Measurements from ENCODE around the gene DAB2IP.
A peak's percentile ranks its signal among the peaks of the same experiment; 100 is the strongest.

DAB2IP gene

DNA sequence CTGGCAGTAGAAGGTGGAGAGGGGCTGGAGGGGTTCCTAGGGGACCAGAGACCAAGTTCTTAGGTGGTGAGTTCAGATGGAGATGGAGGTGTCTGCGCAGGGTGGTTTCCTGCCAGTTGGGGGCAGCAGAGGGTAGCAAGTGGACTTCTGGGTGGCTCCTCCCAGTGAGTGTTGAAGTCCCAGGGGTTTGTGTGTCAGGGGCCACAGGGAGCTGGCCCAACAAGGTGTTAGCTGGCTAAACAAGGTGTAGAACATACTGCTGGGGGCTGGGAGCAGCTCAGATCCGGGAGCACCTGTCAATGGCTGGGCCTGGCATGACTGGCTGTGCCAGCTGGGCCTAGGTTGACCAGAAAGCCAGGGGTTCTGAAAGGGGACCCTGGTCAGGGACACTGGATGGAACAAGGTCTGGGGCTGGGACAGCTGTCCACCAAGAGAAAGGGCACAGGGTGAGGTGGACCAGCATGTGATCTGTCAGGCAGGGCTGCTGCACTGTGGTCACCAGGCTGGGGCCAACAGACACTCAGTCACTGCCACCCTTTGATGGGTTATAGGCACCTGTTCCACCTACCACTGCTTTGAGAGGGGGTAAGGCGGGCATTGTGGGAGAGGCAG lies 35.6 kb downstream of the DAB2IP start:
- peak; percentile 69 for DNase-seq

- peak; percentile 25 for DNase-seq
Measured at GRCh38 chr9:121688146-121688680, 36.8 kb downstream of the DAB2IP start.

GRCh38 chr9:121688681-121689080 lies 37.2 kb downstream of the DAB2IP start:
- DNase-seq, result peak; percentile 17

DNA sequence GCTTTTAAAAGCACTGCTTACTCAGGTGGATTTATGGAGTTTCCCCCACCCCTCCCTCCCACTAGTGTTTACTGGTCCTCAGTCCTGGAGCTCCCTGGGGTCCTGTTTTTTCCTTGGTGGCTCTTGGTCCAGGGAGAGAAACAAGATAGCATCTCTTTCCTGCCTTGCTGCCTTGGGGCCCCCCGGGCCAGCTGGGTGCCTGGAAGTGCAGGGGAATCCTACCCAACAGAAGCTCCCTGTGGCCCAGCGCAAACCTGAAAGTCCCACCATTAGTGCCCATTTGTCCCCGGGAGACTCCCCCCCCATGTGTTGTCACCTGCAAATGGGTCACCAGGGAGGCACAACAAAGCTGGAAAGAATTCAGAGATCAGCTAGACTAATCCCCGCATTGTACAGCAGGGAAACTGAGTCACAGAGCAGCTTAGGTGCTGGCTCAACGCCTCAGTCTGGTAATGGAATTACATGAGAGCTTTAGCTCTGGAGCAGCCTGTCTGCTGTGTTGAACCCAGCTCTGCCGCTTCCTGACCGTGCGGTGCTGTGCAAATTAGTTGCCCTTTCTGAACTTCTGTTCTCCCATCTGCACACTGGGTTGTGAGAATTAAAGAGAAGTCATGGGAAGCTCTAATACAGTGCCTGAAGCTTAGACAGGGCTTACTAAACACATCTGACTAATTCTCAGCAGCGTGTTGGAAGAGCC lies 38.2 kb downstream of the DAB2IP start:
- DNase-seq, result peak; percentile 14

DNA sequence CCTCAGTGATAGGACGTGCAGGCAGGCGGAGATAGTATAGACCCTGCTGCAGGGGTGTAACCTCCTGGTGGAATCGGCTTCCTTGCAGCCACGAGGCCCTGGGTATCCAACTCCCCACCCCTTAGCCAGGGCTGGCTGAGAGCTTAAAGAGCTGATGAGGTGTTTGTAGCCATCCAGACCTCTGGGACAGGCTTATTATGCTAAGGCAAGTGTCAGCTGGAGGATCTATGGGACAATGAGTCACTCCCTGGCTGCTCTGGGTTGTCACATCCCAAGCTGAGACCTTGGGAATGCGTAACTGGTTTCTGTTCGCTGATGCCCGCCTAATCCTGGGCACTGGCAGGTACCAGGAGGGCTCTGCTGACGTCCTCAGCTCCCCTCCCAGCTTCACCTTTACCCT lies 38.9 kb downstream of the DAB2IP start:
- no peak for DNase-seq

GRCh38 chr9:121690766-121691165 lies 39.3 kb downstream of the DAB2IP start:
- DNase-seq, result no peak

DNA sequence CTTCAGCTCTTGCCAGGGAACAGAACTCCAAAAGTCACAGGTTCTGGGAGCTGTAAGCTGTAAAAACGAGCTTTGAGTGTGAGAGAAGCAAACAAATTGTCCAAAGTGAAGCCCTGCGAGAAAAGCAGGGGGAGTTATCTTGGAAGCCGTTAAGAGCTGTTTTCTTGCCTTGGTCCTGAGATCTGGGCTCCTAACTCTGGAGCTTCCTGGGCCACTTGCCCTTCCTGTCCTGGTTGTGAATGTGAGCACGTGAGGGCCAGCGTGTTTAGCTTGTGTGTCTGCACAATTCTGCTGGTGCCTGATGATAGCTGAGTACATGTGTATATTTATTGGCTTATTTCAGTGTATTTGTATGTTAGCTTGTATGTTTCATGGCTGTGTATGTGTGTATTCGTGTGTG lies 40.5 kb downstream of the DAB2IP start:
- DNase-seq, result no peak

DNA sequence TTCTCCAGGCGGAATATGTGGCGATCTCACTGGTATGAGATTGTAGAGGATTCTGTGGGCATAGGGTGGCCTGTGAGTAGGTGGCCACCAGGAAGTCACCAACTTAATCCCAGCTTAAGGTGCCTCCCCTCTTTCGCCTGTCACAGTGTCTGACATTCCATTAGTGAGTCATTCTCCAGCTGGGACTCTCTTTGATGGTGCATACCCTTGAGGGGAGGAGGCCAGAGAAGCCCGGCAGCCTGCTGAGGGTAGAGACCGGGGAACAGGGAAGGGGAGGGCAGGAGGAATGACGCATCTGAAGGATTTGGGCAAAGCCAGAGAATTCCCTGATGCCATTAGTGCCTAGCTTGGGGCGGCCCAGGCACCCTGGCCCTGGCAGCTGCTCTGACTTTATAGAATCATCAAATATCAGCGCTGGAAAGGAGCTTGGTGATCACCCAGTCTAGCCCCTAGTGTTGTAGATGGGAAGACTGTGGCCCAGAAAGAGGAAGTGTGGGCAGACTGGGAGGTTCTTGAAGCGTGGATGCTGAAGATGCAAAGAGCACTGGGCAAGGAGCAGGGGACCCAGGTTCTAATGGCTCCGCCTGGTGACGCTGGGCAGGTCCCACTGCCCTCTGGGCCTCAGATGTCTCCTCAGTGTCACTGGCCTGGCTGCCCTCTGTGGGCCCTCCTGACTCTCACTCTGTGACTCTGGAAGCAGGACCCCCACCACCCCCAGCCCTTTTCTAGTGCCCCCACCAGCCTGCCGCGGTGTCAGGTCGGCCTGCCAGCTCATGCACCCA lies 41.4 kb downstream of the DAB2IP start:
- DNase-seq, result no peak

DNA sequence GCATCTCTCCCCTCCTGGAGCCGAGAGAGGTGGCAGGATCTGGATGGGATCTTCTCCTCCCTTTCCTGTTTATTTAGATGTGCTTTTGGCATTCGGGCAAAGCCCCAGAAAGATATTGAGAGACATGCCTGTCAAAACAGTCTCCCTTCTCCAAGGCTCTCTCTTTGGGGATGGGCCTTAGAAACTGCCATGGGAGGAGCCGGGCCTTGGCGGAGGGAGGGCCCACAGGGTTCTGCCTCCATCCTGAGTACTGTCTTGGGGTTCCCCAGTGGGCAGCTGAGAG lies 41.9 kb downstream of the DAB2IP start:
- no peak for DNase-seq

DNA sequence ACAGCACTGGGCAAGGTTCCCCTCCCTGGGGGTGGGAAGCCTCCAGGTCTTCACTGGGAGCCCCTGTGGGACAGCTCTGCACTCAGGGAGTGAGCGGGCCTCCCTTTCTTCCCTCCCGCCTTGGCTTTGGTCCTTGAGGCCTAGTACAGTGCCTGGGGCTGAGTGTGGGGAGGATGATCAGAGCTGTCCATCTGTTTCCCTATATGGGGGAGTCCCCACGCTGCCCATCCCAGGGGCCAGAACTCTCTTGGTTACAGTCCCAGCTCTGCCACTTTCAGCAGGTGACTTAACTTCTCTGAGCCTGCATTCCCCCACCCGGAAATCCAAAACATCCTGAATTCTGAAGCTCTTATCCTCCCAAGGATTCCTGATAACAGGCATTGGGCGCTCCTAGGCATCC lies 42.6 kb downstream of the DAB2IP start:
- DNase-seq, result no peak

DNA sequence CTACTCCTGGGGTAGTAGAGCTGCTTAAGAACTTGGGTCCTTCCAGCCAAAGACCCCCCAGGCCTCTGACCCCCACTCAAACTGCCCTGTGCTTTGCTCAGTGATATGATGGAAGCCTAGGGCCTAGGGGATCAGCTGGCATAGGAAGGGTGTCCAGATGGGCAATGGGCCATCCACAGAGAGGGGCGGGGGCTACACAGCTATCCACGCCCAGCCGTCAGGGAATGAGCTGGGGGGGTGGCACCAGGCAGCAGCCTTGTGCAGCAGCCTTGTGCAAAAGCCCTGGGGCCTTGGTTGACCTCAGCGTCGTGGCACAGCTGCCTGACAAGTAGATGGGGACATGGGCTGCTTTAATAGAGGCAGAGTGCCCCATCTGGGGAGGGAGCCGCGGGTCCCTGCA lies 43.2 kb downstream of the DAB2IP start:
- DNase-seq, result no peak

DNA sequence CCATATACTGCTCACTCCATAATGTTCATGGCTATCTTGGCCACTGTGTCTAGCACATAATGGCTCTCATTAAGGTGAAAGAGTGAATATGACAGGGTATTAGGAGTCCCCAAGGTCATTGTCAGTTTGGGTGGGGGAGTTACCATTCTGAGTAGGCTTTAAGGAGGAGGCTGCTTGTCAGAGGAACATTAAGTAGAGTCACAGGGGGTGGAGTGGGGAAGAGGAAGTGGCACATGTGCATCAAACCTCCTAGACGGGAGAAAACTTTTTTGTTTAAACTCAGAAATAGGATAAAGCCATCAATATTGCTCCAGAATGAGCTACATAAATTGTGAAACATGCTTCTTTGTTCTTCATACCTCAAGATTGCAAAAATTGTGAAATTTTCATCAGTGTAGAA lies 45.5 kb downstream of the DAB2IP start:
- DNase-seq, result no peak

- peak; percentile 79 for DNase-seq
Measured at GRCh38 chr9:121698627-121699570, 47.5 kb downstream of the DAB2IP start.

GRCh38 chr9:121699571-121700164 lies 48.2 kb downstream of the DAB2IP start:
- peak; percentile 59 for DNase-seq

DNA sequence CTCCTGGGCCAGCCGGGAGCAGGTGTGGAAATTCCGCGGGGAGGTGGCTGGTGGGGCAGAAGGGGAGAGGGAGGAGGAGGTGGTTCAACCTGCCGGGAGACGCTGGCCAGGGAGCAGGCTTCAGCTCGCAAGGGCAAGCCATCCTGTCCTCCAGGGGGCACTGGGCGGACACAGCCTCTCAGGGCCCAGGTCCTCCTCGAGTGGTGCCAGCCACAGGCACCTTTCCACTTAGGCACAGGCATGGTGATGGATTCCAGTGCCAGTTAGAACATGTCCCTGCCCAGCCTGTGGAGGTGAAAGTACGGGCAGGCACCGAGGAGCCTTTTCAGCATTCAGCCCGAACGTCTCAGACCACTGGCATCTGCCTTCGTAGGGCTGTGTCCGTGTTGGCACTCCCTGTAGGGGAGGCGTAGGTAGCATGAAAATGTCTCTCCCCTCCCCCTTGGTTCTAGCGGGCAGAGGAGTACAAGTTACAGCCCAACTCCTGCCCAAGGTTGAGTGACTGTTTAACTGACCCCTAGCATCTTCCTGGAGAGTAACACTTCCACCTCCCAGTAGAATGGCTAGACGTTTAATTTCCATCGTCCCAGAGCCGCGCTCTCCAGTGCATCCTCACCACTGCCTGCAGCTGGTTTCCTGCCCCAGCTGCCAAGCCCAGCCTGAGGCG lies 48.9 kb downstream of the DAB2IP start:
- peak; percentile 50 for DNase-seq

DNA sequence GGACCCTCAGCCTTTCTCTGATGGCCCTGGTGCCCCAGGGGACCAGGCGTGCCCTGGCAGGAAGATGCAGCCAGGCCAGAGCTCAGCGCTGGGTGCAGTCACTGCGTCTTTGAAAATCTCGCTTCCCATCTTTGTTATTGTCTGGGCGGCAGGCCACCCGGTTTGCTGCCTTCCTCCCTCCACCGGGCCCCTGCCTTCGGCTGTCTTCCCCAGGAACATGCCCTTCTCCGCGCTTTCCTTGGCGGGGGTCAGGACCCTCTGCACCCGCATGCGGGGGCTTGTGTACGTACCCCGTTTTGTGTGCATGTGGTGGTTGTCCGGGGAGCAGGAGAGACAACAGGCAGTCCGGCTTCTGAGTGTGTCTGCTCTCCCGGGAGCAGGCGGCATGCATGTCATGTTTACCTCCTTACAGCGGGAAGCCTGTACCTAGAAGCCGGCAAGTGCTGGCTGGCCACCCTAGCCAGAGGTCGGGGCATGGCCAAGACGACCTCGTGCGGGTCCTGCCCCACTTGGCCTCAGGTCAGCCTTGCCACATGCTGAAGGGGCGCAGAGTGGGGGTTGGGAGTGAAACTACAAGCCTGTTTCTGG lies 49.5 kb downstream of the DAB2IP start:
- DNase-seq, result no peak

DNA sequence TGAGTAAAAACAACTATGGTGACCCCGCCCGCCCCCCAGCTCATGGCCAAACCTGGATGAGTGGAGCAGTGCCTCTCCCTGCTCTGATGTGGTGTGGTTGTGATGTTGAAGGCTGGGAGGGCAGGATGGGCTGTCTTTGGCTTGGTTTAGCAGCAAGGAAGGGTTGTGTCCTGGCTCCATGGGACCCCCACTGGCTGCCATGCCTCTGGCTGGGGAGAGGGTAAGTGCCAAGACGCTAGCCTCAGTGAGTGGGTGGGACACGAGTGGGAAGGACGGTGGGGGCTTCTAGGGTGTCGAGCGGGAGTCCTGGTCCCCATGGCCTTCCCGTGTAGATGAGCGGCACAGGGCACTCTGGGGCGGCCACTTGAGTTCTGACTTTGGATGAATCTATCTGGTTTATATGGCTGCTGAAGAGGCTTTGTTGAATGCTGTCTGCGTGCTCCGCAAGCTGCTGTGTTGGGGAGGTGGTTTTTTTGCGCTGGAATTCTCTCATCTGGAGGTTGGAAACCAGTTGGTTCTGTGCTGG lies 50.4 kb downstream of the DAB2IP start:
- no peak for DNase-seq

- no peak for DNase-seq
Measured at GRCh38 chr9:121703014-121703734, 51.7 kb downstream of the DAB2IP start.

GRCh38 chr9:121704281-121704680 lies 52.8 kb downstream of the DAB2IP start:
- no peak for DNase-seq

GRCh38 chr9:121706149-121706750 lies 54.8 kb downstream of the DAB2IP start:
- DNase-seq, result no peak
